Measurements from ENCODE around the gene PPM1E. TPM values are rescaled to one million over a fixed set of nuclear protein-coding genes. Genes with fewer than 3 reads are reported as not detected.

The PPM1E gene
- total and polyA plus RNA-seq, 11 donors, result 0.20 to 4.0 (median 0.50) TPM

- H3K4me3 ChIP-seq, result no peak overlapping the region
- 92 to 95% (median 94%) methylated on average over 10 of the region's 10 CpGs for WGBS, 4 donors
- no peak for ATAC-seq
Measured at GRCh38 chr17:58829172-58829637, 73.6 kb downstream of the PPM1E start.

GRCh38 chr17:58831780-58832179, 76.1 kb downstream of the PPM1E start:
- intact Hi-C loops (cut with DNase I), result no loop called here
- no peaks in the 10 kb centered on the region for H3K4me1 ChIP-seq
- peaks cover 0 to 9% (median 0%) of the 10 kb centered on the region in 9 donors for H3K27me3 ChIP-seq
- WGBS, 4 donors, result 86 to 96% (median 90%) methylated on average over 1 of the region's 1 CpG
- H3K36me3 ChIP-seq, result no peaks in the 10 kb centered on the region
- H3K4me3 ChIP-seq, result no peak overlapping the region
- DNase-seq (no peak), ATAC-seq (no peak)
- no peak overlapping the region for H3K27ac ChIP-seq
- peaks cover 0 to 16% (median 0%) of the 10 kb centered on the region in 12 donors for H3K9me3 ChIP-seq
- TF ChIP-seq CTCF (IDR thresholded peaks at IDR 0.05), result no peak
- no peak for TF ChIP-seq POLR2A (IDR thresholded peaks at IDR 0.05)

More at GRCh38 chr17:58829172-58829637, 73.6 kb downstream of the PPM1E start:
- H3K9me3 ChIP-seq, result peaks cover 0 to 16% (median 0%) of the 10 kb centered on the region in 12 donors
- H3K4me1 ChIP-seq, result no peaks in the 10 kb centered on the region
- peaks cover 0 to 8% (median 0%) of the 10 kb centered on the region in 9 donors for H3K27me3 ChIP-seq
- H3K36me3 ChIP-seq, result no peaks in the 10 kb centered on the region
- intact Hi-C loops (cut with DNase I), result no loop called here
- no peak overlapping the region for H3K27ac ChIP-seq
- no peak for TF ChIP-seq CTCF (IDR thresholded peaks at IDR 0.05)
- DNase-seq, result no peak

- Histone ChIP-seq H3K9me3 (peaks cover 0 to 16% (median 0%) of the 10 kb centered on the region in 12 donors), H3K27me3 (peaks cover 0 to 9% (median 0%) of the 10 kb centered on the region in 9 donors), H3K4me3 (no peak overlapping the region), H3K4me1 (no peaks in the 10 kb centered on the region), H3K36me3 (no peaks in the 10 kb centered on the region), H3K27ac (no peak overlapping the region)
- intact Hi-C loops (cut with DNase I), result no loop called here
- ATAC-seq (no peak), DNase-seq (no peak)
- TF ChIP-seq POLR2A (IDR thresholded peaks at IDR 0.05) (no peak), CTCF (IDR thresholded peaks at IDR 0.05) (no peak)
- 87 to 93% (median 90%) methylated on average over 3 of the region's 3 CpGs for WGBS, 4 donors
Measured at GRCh38 chr17:58832514-58832913, 76.9 kb downstream of the PPM1E start.

- H3K27me3 ChIP-seq, result peaks cover 0 to 9% (median 0%) of the 10 kb centered on the region in 9 donors
- no peaks in the 10 kb centered on the region for H3K4me1 ChIP-seq
- intact Hi-C loops (cut with DNase I), result no loop called here
- ATAC-seq (no peak), DNase-seq (no peak)
- 55 to 69% (median 64%) methylated on average over 5 of the region's 5 CpGs for whole genome bisulfite sequencing, 4 donors
- TF ChIP-seq CTCF (IDR thresholded peaks at IDR 0.05) (no peak), POLR2A (IDR thresholded peaks at IDR 0.05) (no peak)
- H3K27ac ChIP-seq, result no peak overlapping the region
- H3K9me3 ChIP-seq, result peaks cover 0 to 3% (median 0%) of the 10 kb centered on the region in 12 donors
- no peaks in the 10 kb centered on the region for H3K36me3 ChIP-seq
- no peak overlapping the region for H3K4me3 ChIP-seq
Measured at GRCh38 chr17:58837699-58838098, 82.0 kb downstream of the PPM1E start.

Data from heart left ventricle (tissue), 16 donors.